ENCODE results near the gene HPN.
A peak's percentile ranks its signal among the peaks of the same experiment; 100 is the strongest.

The HPN gene

GRCh38 chr19:35054626-35055025 is 13.1 kb downstream of the HPN start:
- H3K36me3 ChIP-seq (ENCODE audit: control insufficient read depth in 2 of 2, insufficient read depth in 1 of 2, low read length in 2 of 2): no peaks in the 10 kb centered on the region; a peak in 1 of 3 replicates
- TF ChIP-seq ZNF529 (tag by site-specific recombination; IDR thresholded peaks at IDR 0.05; ENCODE audit: insufficient replicate concordance) (no peak), ZNF624 (tag by site-specific recombination; IDR thresholded peaks at IDR 0.05) (no peak), PRDM1 (tag by site-specific recombination; IDR thresholded peaks at IDR 0.05) (no peak), PRDM6 (tag by site-specific recombination; IDR thresholded peaks at IDR 0.05) (no peak), ZNF202 (tag by site-specific recombination; IDR thresholded peaks at IDR 0.05; ENCODE audit: borderline replicate concordance) (no peak), ZSCAN5A (tag by site-specific recombination; IDR thresholded peaks at IDR 0.05) (no peak), ZNF426 (tag by site-specific recombination; IDR thresholded peaks at IDR 0.05) (no peak), ZNF768 (tag by site-specific recombination; IDR thresholded peaks at IDR 0.05) (no peak), ZBTB44 (tag by site-specific recombination; IDR thresholded peaks at IDR 0.05) (no peak)
- CTCF ChIA-PET: interaction anchor here (0.7 to 9.6 kb wide), 18 partner anchors 8 to 187 kb away, joined by 3 to 193 read pairs (median 6); partner anchors contain the start of genes FXYD3, HPN and LGI4
- H3K9me3 ChIP-seq (ENCODE audit: control insufficient read depth, insufficient read depth, low read depth, low read length): no peaks in the 10 kb centered on the region; the same call in 1 of the 2 replicates
- no peak overlapping the region for H3K4me3 ChIP-seq (ENCODE audit: low read depth, low read length)
- no peak overlapping the region for H3K27ac ChIP-seq (ENCODE audit: extremely low read depth, low read depth, low read length)
- POLR2A ChIA-PET: interaction anchor here (1.0 to 1.6 kb wide), 2 partner anchors 9 to 13 kb away, joined by 4 read pairs; no protein-coding TSS in a partner anchor
- H3K4me1 ChIP-seq (ENCODE audit: control insufficient read depth, insufficient read depth, low read length): peaks cover 7% of the 10 kb centered on the region; the same call in 1 of the 2 replicates

- peaks cover 7% of the 10 kb centered on the region; the same call in 1 of the 2 replicates for H3K4me1 ChIP-seq (ENCODE audit: control insufficient read depth, insufficient read depth, low read length)
- ChIA-PET POLR2A (interaction anchor here (0.5 to 1.6 kb wide), 5 partner anchors 10 to 776 kb away, joined by 3 to 5 read pairs (median 4); partner anchors contain the start of gene LGI4), CTCF (interaction anchor here (0.6 to 9.6 kb wide), 34 partner anchors 8 to 1043 kb away, joined by 3 to 193 read pairs (median 4); partner anchors contain the start of genes FXYD1, FXYD3, HPN and LGI4)
- H3K36me3 ChIP-seq (ENCODE audit: control insufficient read depth in 2 of 2, insufficient read depth in 1 of 2, low read length in 2 of 2): no peaks in the 10 kb centered on the region; a peak in 1 of 3 replicates
- H3K4me3 ChIP-seq (ENCODE audit: low read depth, low read length): no peak overlapping the region
- H3K9me3 ChIP-seq (ENCODE audit: control insufficient read depth, insufficient read depth, low read depth, low read length): no peaks in the 10 kb centered on the region; the same call in 1 of the 2 replicates
- no peak overlapping the region for H3K27ac ChIP-seq (ENCODE audit: extremely low read depth, low read depth, low read length)
- no peak for TF ChIP-seq ZNF776 (tag by site-specific recombination; IDR thresholded peaks at IDR 0.05; ENCODE audit: borderline replicate concordance)
- no peak for TF ChIP-seq ZNF621 (tag by site-specific recombination; IDR thresholded peaks at IDR 0.05)
- no peak for TF ChIP-seq REPIN1 (tag by site-specific recombination; IDR thresholded peaks at IDR 0.05; ENCODE audit: low read depth)
- no peak for TF ChIP-seq ZNF292 (tag by site-specific recombination; IDR thresholded peaks at IDR 0.05; ENCODE audit: borderline replicate concordance, low read depth)
- TF ChIP-seq ZBTB10 (tag by site-specific recombination; IDR thresholded peaks at IDR 0.05): no peak
- no peak for TF ChIP-seq ZNF513 (tag by site-specific recombination; IDR thresholded peaks at IDR 0.05)
- TF ChIP-seq KLF16 (tag by site-specific recombination; IDR thresholded peaks at IDR 0.05): no peak
- TF ChIP-seq KLF10 (tag by site-specific recombination; IDR thresholded peaks at IDR 0.05): no peak
- TF ChIP-seq ZNF175 (tag by site-specific recombination; IDR thresholded peaks at IDR 0.05): no peak
- no peak for TF ChIP-seq ZNF677 (tag by site-specific recombination; IDR thresholded peaks at IDR 0.05)
- TF ChIP-seq ZNF623 (tag by site-specific recombination; IDR thresholded peaks at IDR 0.05): no peak
- 0 out of 2 replicates have a peak, but pooled peaks have one; percentile 18 for TF ChIP-seq ZNF2 (tag by site-specific recombination; IDR thresholded peaks at IDR 0.05)
- TF ChIP-seq ZNF157 (tag by site-specific recombination; IDR thresholded peaks at IDR 0.05): no peak
- no peak for TF ChIP-seq ZEB2 (tag by site-specific recombination; IDR thresholded peaks at IDR 0.05)
- 0 out of 2 replicates have a peak, but pooled peaks have one; percentile 20 for TF ChIP-seq ZNF366 (tag by site-specific recombination; conservative IDR thresholded peaks at IDR 0.05)
- TF ChIP-seq ZNF404 (tag by site-specific recombination; IDR thresholded peaks at IDR 0.05): no peak
Measured at GRCh38 chr19:35055715-35056179, 14.2 kb downstream of the HPN start.
